ENCODE measurements around the gene NKIRAS1.

Gene NKIRAS1

GRCh38 chr3:23843869-23844268, 72.9 kb downstream of the NKIRAS1 start:
- DNase-seq (ENCODE audit: low read depth) = no peak
- no peak for TF ChIP-seq CTCF (IDR thresholded peaks at IDR 0.05; ENCODE audit: control insufficient read depth, extremely low read depth, insufficient read depth)
- no peak overlapping the region for H3K4me3 ChIP-seq (ENCODE audit: low read depth, low read length)
